Trophoblast cell (in vitro differentiated cells and primary cell): ENCODE measurements around the gene RSRC2.
"Not testable (repeated sequence)": the region's sequence is repeated elsewhere in the genome, so short reads cannot be mapped to it uniquely, and the experiment has no call there.

ENCODE experiments used
- DNase-seq, 2 donors: peaks; one replicate each; pipeline ENCODE4 v3.0.0-alpha.2; 2016
- H2AFZ ChIP-seq: 2 replicates; pipeline ENCODE4 v1.6.1; 2013; ENCODE audit warnings: low read length, moderate library complexity, mild to moderate bottlenecking; ENCODE audit not compliant: insufficient read depth, poor library complexity
- H2AK5ac ChIP-seq: 2 replicates; pipeline ENCODE4 v1.6.1; 2013; ENCODE audit warnings: mild to moderate bottlenecking, low read length
- H2BK120ac ChIP-seq: 2 replicates; pipeline ENCODE4 v1.6.1; 2013; ENCODE audit warnings: low read length, mild to moderate bottlenecking, moderate library complexity; ENCODE audit not compliant: insufficient read depth, poor library complexity
- H2BK12ac ChIP-seq: 2 replicates; pipeline ENCODE4 v1.6.1; 2013; ENCODE audit warnings: mild to moderate bottlenecking, low read length, moderate library complexity
- H2BK5ac ChIP-seq: 2 replicates; pipeline ENCODE4 v1.6.1; 2013; ENCODE audit warnings: low read length, low read depth, moderate library complexity, mild to moderate bottlenecking; ENCODE audit not compliant: poor library complexity
- H3K14ac ChIP-seq: 2 replicates; pipeline ENCODE4 v1.6.1; 2013; ENCODE audit warnings: mild to moderate bottlenecking, low read length
- H3K18ac ChIP-seq: 2 replicates; pipeline ENCODE4 v1.6.1; 2013; ENCODE audit warnings: mild to moderate bottlenecking, low read length
- H3K23ac ChIP-seq: 2 replicates; pipeline ENCODE4 v1.6.1; 2013; ENCODE audit warnings: low read length
- H3K27ac ChIP-seq: 2 replicates; pipeline ENCODE4 v1.5.1; 2013; ENCODE audit warnings: low read depth, mild to moderate bottlenecking, inconsistent platforms, low read length, moderate library complexity
- H3K27me3 ChIP-seq: 2 replicates; pipeline ENCODE4 v1.6.1; 2013; ENCODE audit warnings: inconsistent platforms, mild to moderate bottlenecking, low read length, moderate library complexity; ENCODE audit not compliant: insufficient read depth
- H3K36me3 ChIP-seq, 2 experiments: 1 replicate in 1 of 2; 2 replicates in 1 of 2; pipeline ENCODE4 v1.6.1; 2013; ENCODE audit warnings: low read length in 2 of 2, mild to moderate bottlenecking in 2 of 2, moderate library complexity in 1 of 2; ENCODE audit not compliant: insufficient read depth in 2 of 2, control insufficient read depth in 1 of 2
- H3K4ac ChIP-seq: 2 replicates; pipeline ENCODE4 v1.6.1; 2013; ENCODE audit warnings: low read depth, mild to moderate bottlenecking, low read length, moderate library complexity
- H3K4me1 ChIP-seq, 2 experiments: 1 replicate in 1 of 2; 2 replicates in 1 of 2; pipeline ENCODE4 v1.6.1; 2013; ENCODE audit warnings: low read length in 2 of 2, mild to moderate bottlenecking in 2 of 2, moderate library complexity in 1 of 2; ENCODE audit not compliant: insufficient read depth in 2 of 2, control insufficient read depth in 1 of 2
- H3K4me2 ChIP-seq: 2 replicates; pipeline ENCODE4 v1.6.1; 2013; ENCODE audit warnings: inconsistent platforms, mild to moderate bottlenecking, low read length, moderate library complexity
- H3K4me3 ChIP-seq: 2 replicates; pipeline ENCODE4 v1.5.1; 2013; ENCODE audit warnings: mild to moderate bottlenecking, low read depth, low read length, inconsistent platforms
- H3K79me1 ChIP-seq: one replicate; pipeline ENCODE4 v1.6.1; 2013; ENCODE audit warnings: low read length
- H3K79me2 ChIP-seq: 2 replicates; pipeline ENCODE4 v1.6.1; 2013; ENCODE audit warnings: low read length, mild to moderate bottlenecking; ENCODE audit not compliant: control insufficient read depth, insufficient read depth, poor library complexity
- H3K9ac ChIP-seq: 2 replicates; pipeline ENCODE4 v1.6.1; 2013; ENCODE audit warnings: mild to moderate bottlenecking, low read length
- H3K9me3 ChIP-seq: 2 replicates; pipeline ENCODE4 v1.6.1; 2013; ENCODE audit warnings: low read depth, mild to moderate bottlenecking, control low read depth, inconsistent platforms, low read length; ENCODE audit not compliant: insufficient read depth
- H4K12ac ChIP-seq: 2 replicates; pipeline ENCODE4 v1.6.1; 2013; ENCODE audit warnings: low read depth, mild to moderate bottlenecking, low read length, moderate library complexity
- H4K8ac ChIP-seq: 2 replicates; pipeline ENCODE4 v1.6.1; 2013; ENCODE audit warnings: low read depth, mild to moderate bottlenecking, low read length, moderate library complexity
- H4K91ac ChIP-seq: one replicate; pipeline ENCODE4 v1.6.1; 2013; ENCODE audit warnings: low read depth, mild to moderate bottlenecking, low read length, moderate library complexity
- WGBS: extraction: QIAGEN DNeasy Blood & Tissue Kit; methylation state at CpG from one replicate; pipeline ENCODE4 v1.1.7; 2013; ENCODE audit warnings: missing lambda C conversion rate; ENCODE audit not compliant: insufficient read length, insufficient coverage; ENCODE audit errors: extremely low coverage; 5-methylcytosine and 5-hydroxymethylcytosine counted together

RSRC2 gene

DNA sequence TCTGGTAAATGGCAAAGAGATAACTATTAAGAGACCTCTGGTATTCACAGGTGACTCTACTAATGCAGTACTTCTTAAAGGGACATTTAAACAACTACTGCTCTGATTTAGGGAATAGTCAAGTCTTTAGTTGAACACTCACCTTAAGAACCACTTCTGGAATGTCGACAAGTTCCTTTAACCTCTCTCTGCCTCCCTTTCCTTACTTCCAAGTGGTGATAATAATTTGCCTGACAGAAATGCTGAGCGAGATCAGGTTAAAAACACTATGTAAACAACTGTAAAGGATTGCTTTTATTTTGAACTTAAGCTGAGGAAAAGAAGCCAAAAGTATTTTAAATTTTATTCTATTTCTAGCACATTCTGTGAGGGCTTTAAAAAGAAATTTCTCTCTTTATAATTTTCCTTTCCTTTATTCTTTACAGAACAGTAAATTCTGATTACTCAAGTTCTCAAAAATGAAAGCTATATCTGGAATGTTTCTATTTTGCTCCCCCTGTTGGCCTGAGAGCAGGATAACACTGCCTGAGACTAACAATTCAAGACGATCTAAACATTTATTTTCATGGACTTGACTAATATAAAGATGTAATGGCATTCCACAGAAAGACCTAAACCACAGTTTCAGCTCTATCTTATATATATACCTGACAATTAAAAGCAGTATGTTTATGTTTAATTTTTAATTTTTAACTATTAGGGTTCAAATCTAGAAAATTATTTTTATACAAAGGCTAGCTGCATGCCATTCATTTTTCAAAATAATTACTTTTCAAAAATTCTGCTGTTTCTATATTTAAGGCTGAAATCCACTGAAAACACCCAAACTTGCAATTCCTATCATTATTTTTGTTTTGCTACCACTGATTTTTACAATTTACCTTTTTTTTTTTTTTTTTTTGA, 55.2 kb downstream of the RSRC2 start:
- H3K9me3 ChIP-seq, result no peaks in the 10 kb centered on the region

DNA sequence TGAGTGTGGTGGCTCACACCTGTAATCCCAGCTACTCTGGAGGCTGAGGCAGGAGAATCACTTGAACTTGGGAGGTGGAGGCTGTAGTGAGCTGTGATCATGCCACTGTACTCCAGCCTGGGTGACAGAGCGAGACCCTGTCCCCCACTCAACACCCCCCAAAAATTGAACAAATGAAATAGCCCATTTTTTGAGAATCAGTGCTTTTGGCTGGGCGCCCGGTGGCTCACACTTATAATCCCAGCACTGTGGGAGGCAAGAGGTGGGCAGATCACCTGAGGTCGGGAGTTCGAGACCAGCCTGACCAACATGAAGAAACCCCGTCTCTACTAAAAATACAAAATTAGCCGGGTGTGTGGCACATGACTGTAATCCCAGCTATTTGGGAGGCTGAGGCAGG, 56.2 kb downstream of the RSRC2 start:
- not testable (repeated sequence) for H3K9ac ChIP-seq, H4K12ac ChIP-seq, H3K4me3 ChIP-seq, H3K4me2 ChIP-seq, H3K23ac ChIP-seq, DNase-seq, H2AFZ ChIP-seq, H3K79me2 ChIP-seq, H3K4me1 ChIP-seq, H3K14ac ChIP-seq, H3K27me3 ChIP-seq, H3K4ac ChIP-seq, H2AK5ac ChIP-seq, H3K9me3 ChIP-seq
- H2BK5ac ChIP-seq, result peak overlapping the region; percentile 50
- H4K91ac ChIP-seq, result peak overlapping the region; percentile 53
- H2BK120ac ChIP-seq, result peak overlapping the region; percentile 25
- WGBS, result no CpG with 5 or more reads among the region's 7 CpGs
- H2BK12ac ChIP-seq, result peak overlapping the region; percentile 61
- H3K36me3 ChIP-seq, result peaks cover 19 to 23% of the 10 kb centered on the region in 2 experiments
- H3K27ac ChIP-seq, result peak overlapping the region; percentile 80
- peak overlapping the region; percentile 49 for H4K8ac ChIP-seq
- H3K79me1 ChIP-seq, result peaks cover 14% of the 10 kb centered on the region
- peak overlapping the region; percentile 5 for H3K18ac ChIP-seq

More for the DNA sequence above, 55.2 kb downstream of the RSRC2 start:
- DNase-seq, result peak; percentile 35 to 96
- H3K27ac ChIP-seq, result peak overlapping the region; percentile 80
- H4K8ac ChIP-seq, result no peak overlapping the region
- no peak overlapping the region for H3K4me2 ChIP-seq
- peaks cover 11% of the 10 kb centered on the region for H3K79me1 ChIP-seq
- no peak overlapping the region for H2BK120ac ChIP-seq
- no peak overlapping the region for H3K18ac ChIP-seq
- no peaks in the 10 kb centered on the region for H3K27me3 ChIP-seq
- no peaks in the 10 kb centered on the region for H3K79me2 ChIP-seq
- peaks cover 27 to 32% of the 10 kb centered on the region in 2 experiments for H3K36me3 ChIP-seq
- H3K4ac ChIP-seq, result no peak overlapping the region
- no peak overlapping the region for H3K14ac ChIP-seq
- no peak overlapping the region for H2AFZ ChIP-seq
- no peak overlapping the region for H2AK5ac ChIP-seq
- H3K4me3 ChIP-seq, result no peak overlapping the region
- WGBS, result no CpG with 5 or more reads among the region's 3 CpGs
- no peak overlapping the region for H2BK5ac ChIP-seq
- no peak overlapping the region for H3K23ac ChIP-seq
- H4K91ac ChIP-seq, result no peak overlapping the region
- H2BK12ac ChIP-seq, result no peak overlapping the region
- no peak overlapping the region for H3K9ac ChIP-seq
- peaks cover 0 to 7% of the 10 kb centered on the region in 2 experiments for H3K4me1 ChIP-seq
- H4K12ac ChIP-seq, result no peak overlapping the region

DNA sequence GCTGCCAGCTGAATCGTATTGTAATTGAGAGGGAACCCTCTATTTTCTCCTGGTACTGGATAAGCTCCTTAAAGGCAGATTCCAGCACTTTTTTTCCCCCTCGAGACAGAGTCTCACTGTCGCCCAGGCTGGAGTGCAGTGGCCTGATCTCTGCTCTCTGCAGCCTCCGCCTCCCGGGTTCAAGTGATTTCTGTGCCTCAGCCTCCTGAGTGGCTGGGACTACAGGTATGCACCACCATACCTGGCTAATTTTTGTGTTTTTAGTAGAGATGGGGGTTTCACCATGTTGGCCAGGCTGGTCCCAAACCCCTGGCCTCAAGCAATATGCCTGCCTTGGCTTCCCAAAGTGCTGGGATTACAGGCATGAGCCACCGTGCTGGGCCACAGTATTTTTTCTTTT, 56.9 kb downstream of the RSRC2 start:
- peak overlapping the region; percentile 42 for H4K8ac ChIP-seq
- H3K18ac ChIP-seq, result peak overlapping the region; percentile 35
- H3K14ac ChIP-seq, H3K4me1 ChIP-seq, H2AFZ ChIP-seq, H3K9ac ChIP-seq, H3K27me3 ChIP-seq, H2BK120ac ChIP-seq, H3K4ac ChIP-seq, H3K4me2 ChIP-seq, H3K79me2 ChIP-seq, H3K9me3 ChIP-seq, H3K23ac ChIP-seq, H4K12ac ChIP-seq: not testable (repeated sequence)
- WGBS, result no CpG with 5 or more reads among the region's 6 CpGs
- H3K27ac ChIP-seq, result peak overlapping the region; percentile 52
- peaks cover 14 to 16% of the 10 kb centered on the region in 2 experiments for H3K36me3 ChIP-seq
- peaks cover 18% of the 10 kb centered on the region for H3K79me1 ChIP-seq
- H3K4me3 ChIP-seq, result peak overlapping the region; percentile 49
- peak overlapping the region; percentile 74 for H2AK5ac ChIP-seq
- H2BK5ac ChIP-seq, result peak overlapping the region; percentile 59
- peak overlapping the region; percentile 33 for H4K91ac ChIP-seq
- peak in 1 of 2 donors; percentile 13 for DNase-seq
- peak overlapping the region; percentile 30 for H2BK12ac ChIP-seq

DNA sequence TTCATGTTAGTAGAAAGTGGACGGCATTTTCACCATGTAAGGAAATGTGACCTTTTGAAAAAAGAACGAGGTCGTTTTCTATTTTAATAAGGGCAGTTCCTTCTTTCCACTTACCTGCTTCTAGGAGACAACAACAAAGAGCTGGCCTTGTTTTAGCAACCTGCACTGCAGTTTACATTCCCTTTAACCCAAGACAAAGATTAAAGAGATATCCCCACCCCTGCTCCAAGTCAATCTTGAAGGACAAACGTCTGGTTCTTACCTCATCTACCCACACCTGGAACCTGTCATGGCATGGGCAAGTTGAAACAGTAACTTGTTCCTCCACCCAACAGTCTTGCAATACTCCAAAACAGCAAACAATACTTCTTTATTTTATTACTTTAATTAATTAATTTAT, 58.8 kb downstream of the RSRC2 start:
- no peak overlapping the region for H3K23ac ChIP-seq
- peak; percentile 82 to 94 for DNase-seq
- peak overlapping the region; percentile 86 for H3K27ac ChIP-seq
- no peak overlapping the region for H2BK5ac ChIP-seq
- no peak overlapping the region for H4K12ac ChIP-seq
- H3K79me1 ChIP-seq, result peaks cover 23% of the 10 kb centered on the region
- no peak overlapping the region for H2AK5ac ChIP-seq
- H3K36me3 ChIP-seq, result peaks cover 4 to 7% of the 10 kb centered on the region in 2 experiments
- no peak overlapping the region for H2BK12ac ChIP-seq
- no peak overlapping the region for H2BK120ac ChIP-seq
- H3K4me2 ChIP-seq, result no peak overlapping the region
- no peaks in the 10 kb centered on the region for H3K9me3 ChIP-seq
- no peaks in the 10 kb centered on the region for H3K27me3 ChIP-seq
- H3K4me3 ChIP-seq, result no peak overlapping the region
- H3K4me1 ChIP-seq, result peaks cover 3 to 13% of the 10 kb centered on the region in 2 experiments
- H3K9ac ChIP-seq, result no peak overlapping the region
- no CpG with 5 or more reads among the region's 4 CpGs for WGBS
- no peak overlapping the region for H3K4ac ChIP-seq
- no peak overlapping the region for H2AFZ ChIP-seq
- no peak overlapping the region for H4K8ac ChIP-seq
- no peak overlapping the region for H3K18ac ChIP-seq
- H3K79me2 ChIP-seq, result no peaks in the 10 kb centered on the region
- H4K91ac ChIP-seq, result no peak overlapping the region
- H3K14ac ChIP-seq, result no peak overlapping the region
